Epithelial cell of prostate (primary cell): Measurements from ENCODE around the gene ZIC2.

Experiments used
- DNase-seq: peaks from one replicate; pipeline ENCODE4 v3.0.0-alpha.2; 2011; ENCODE audit warnings: low read depth, low spot score
- H3K27ac ChIP-seq: fragments of 450-650 bp; 2 replicates; pipeline ENCODE4 v1.5.1; 2017; ENCODE audit warnings: mild to moderate bottlenecking

Gene ZIC2

DNA sequence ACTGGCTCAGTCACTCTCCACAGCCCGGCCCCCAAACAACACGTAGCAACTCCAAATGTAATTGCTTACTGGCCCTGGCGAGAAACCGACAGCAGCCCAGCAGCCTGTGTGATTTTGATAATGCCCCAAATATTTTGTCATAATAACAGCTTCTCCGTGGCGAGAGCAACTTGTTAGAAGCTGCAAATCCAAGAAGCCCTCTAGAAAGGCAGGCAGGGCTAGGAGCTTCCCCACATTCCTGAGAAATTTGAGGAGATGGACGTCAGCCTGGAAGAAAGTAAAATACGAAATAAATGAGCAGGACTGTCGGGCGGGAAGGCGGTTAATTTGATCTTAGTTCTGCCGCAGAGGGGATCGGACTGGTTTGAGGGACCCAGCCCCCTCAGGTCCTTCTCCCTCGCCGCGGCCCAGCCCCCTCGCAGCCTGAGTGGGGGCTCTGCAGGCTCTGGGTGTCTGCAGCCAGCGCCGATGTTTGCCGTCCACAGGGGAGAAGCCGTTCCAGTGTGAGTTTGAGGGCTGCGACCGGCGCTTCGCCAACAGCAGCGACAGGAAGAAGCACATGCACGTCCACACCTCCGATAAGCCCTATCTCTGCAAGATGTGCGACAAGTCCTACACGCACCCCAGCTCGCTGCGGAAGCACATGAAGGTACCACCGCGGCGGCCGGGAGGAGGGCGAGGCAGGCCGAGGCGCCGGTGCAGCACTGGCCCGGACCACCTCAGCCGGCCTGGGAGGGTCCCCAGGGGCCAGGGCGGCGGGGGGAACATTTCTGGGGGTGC is 3.1 kb downstream of the ZIC2 start:
- no peak overlapping the region for H3K27ac ChIP-seq
- DNase-seq = no peak

DNA sequence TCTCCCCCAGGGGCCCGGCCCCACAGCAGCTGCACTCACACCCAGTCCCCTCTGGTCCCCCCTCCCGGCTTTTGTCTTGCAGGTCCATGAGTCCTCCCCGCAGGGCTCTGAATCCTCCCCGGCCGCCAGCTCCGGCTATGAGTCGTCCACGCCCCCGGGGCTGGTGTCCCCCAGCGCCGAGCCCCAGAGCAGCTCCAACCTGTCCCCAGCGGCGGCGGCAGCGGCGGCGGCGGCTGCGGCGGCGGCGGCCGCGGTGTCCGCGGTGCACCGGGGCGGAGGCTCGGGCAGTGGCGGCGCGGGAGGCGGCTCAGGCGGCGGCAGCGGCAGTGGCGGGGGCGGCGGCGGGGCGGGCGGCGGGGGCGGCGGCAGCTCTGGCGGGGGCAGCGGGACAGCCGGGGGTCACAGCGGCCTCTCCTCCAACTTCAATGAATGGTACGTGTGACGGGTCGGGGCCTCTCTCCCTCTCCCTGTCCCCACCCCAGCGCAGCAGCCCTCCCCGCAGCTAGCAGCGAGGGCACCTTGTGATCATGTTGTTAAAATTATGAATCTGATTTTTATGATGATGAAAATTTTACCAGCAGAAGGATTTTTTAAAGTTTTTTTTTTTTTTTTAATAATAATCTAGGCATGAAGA is 3.8 kb downstream of the ZIC2 start:
- DNase-seq = no peak
- no peak overlapping the region for H3K27ac ChIP-seq

DNA sequence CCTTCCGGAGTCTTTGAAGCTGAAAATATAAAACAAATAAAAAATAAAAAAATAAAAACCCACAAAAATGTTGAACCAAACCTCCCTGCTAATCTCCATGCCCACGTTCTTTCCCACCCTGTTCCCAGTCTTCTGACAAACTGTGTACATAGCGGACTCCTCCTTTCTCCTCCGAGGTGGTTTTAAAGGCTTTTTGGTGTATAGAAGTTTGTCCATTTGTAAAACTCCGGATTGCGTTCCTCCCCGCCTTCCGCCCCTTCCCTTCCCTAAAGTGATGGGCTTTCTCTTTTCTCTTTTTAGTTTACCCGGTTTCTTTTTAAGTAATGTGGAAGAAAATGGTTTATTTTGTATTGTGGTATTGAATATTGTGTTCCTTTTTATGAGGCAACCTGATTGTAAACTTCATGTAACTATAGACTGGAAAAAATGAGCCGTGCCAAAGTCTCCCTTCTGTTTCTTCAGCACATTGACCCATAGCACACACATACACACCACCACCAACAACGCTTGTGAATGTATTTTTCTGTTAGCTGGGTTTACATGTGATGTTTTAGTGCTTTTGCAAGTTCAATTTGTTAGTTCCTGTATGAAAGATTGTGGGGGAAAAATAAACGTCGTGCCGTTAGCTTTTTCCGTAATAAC is 4.4 kb downstream of the ZIC2 start:
- H3K27ac ChIP-seq = no peak overlapping the region
- no peak for DNase-seq

DNA sequence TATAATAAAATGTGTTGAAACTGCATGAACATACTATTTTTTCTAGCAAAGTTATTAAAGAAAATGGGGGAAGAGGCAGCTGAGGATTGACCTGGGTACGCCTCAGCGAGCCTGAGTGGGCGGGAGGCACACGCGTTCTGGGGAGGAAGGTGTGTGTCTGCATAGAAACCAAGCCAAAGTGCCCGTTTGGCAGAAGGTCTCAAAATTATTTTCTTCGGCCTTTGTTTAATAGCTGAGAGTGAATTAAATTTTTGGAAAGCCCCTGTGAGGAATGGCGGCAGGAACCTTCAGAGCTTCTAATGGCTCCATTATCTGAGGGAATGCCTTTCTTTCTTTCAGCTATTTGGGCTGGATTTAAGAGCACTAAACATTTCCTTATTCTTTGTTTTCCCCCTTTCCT is 5.2 kb downstream of the ZIC2 start:
- H3K27ac ChIP-seq = no peak overlapping the region
- DNase-seq = no peak

DNA sequence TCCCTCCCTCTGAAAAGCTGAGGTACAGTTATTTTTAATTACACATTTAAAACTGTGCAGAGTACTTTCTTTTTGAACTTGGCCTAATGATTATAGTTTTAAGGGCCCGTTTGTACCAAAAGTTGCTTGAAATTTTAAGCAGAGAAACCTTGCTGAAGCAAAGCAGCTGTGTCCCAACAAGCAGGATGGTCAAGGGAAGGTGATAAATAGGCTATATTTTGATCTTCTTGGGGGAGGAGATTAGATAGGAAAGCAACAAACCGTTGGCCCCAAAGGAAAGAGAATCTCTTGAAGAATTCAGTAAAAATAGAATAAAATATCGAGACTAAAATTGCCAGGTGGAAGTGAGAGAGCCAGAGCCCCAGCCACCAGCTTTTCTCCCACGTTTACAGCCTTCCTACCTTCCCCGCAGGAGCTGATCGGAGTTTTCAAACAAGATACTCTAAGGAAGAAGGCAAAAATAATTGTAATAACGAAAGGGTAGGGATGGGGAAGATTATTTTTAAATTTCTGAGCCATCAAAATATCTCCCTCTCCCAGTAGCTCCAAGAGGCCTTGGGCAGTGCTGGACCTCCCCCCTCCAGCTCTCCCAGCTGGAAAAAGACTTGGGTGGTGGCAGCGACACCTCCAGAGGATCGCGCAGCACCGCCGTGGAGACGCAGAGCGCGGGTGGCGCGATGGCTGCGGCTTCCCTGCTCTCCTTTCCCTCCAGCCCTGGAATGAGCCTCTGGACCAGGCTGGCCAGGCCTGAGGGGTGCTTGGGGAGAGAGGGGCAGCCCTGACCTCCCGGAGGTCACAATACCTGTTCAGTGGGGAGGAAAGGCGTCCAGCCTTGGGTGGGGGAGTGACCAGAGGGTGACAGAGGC is 5.8 kb downstream of the ZIC2 start:
- H3K27ac ChIP-seq = no peak overlapping the region
- no peak for DNase-seq

DNA sequence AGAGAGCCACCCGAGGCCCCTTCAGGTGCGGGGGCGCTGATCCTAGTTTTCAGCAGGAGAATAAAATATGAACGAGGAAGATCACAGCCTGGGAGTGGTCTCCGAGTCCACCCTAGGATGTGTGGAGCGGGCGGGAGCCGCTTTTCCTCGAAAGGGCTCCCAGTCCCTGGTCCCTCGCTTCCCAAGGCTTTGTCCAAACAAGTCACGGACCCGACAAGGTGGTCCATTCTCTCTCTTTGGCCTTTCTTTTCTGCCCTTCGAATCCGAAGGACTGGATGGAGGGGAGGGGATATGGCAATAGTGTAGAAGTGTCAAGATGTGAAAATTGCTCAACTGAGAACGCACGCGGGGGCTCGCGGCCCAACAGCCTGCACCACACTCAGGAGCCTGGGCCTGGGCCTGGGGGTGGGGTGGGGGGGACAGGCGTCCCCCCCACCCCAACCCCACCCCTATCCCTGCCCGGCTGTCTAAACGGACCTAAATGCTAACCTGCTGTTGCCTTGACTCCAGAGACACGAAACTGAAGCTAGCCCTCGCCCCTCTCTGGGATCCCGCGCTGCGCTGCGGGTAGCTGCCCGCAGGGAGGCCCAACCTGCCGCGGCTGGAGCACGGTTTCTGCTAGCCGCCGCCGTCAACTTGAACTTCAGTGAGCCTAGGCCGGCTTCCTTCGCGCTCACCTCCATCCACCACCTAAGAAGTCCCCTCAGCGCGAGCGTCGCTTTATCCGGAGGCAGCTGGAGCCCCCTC is 7.1 kb downstream of the ZIC2 start:
- no peak for DNase-seq
- no peak overlapping the region for H3K27ac ChIP-seq

DNA sequence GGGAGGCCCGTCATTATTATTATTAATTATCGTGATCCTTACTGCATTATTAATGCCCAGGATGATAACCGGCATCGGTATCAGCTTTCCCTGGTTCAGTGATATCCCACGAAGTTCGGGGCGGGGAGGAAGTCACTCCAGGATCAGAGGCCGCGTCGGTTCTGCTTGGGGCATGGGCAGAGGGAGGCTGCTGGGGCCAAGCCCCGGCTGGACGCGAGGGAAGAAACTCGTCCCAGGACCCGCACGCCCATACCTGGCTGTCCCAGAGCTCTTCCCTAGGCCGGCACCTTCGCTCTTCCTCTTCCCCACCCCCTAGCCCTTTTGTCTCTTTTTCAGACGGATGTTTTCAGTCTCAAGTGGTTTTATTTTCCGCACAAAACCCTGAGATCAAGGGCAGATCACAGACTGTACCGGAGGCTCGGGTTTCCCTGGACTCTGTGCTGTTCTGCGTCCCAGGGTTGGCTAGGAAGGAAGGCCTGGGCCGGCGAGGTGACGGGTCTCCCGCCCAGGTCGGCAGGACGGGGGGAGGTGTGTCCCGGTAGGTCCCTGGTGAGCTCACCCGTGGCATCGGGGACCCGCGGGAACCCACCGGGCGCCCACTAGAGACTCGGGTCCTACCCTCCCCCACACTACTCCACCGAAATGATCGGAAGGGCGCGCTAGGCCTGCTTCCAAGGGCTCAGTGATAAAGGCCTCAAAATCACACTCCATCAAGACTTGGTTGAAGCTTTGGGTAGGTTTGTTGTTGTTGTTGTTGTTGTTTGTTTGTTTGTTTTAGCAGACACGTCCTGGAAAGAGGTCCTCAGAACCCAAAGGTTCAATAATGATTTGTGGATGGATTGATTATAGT is 7.9 kb downstream of the ZIC2 start:
- no peak for DNase-seq
- H3K27ac ChIP-seq = no peak overlapping the region

DNA sequence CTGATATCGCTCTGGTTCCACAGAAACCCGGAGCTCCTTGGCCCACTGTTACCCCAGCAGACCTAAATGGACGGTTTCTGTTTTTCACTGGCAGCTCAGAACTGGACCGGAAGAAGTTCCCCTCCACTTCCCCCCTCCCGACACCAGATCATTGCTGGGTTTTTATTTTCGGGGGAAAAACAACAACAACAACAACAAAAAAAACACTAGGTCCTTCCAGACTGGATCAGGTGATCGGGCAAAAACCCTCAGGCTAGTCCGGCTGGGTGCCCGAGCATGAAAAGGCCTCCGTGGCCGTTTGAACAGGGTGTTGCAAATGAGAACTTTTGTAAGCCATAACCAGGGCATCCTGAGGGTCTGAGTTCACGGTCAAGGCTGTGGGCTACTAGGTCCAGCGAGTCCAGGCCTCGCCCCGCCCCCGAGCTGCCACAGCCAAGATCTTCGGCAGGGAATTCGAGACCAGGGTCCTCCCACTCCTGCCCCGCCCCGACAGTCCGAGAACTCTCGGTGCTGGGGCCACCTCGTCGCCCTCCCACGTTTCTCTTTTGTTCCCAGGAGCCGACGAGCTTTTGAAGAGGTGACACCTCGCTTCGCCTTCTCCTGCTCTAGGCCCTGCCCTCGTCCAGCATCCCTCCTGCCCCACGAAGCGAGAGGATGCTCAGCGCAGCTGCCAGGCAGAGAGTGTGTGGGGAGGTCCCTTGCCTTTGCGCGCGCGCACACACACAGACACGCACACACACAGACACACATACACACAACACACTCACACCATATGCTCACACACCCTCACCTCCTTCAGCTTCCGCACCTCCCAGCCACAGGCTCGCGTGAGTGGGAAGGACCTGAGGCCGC is 8.8 kb downstream of the ZIC2 start:
- H3K27ac ChIP-seq = no peak overlapping the region
- no peak for DNase-seq

DNA sequence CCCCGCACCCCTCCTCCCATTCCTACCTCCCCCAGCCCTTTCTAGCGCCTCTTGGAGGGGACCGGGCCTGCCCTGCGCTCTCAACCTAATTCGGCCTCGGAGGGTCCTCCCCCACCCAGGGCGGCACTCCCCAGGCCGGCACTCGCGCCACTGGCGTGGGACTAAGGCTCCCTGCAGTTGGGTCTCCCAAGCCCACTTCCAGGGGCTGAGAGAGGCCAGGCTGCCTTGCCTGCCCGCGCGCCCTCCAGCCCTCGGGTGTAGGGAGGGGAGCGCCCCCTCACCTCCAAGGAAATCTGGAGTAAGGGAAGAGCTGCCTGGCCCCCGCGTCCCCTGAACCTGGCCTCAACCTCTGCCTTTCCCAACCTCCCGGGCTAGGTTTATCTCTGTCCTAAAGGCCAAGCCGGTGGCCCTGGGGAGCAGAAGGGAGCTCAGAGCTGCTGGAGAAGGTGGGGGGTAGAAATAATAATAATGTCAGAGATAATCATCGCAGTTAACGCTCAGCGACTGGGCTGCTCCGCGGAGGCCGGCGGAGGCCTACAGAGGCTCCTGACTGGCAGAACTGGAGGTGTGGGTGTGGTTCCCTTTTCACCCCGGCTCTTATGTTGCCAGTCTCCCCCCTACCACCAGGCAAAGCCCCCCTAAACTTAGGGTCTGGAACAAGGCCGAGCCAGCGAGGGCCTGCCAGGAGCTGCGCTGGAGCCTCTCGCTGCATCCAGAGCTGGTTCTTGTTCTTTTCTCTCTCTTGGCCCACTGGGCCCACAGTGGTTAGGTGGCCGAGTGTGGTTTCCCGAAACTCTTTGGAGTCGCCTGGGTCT is 9.6 kb downstream of the ZIC2 start:
- DNase-seq = no peak
- H3K27ac ChIP-seq = no peak overlapping the region

DNA sequence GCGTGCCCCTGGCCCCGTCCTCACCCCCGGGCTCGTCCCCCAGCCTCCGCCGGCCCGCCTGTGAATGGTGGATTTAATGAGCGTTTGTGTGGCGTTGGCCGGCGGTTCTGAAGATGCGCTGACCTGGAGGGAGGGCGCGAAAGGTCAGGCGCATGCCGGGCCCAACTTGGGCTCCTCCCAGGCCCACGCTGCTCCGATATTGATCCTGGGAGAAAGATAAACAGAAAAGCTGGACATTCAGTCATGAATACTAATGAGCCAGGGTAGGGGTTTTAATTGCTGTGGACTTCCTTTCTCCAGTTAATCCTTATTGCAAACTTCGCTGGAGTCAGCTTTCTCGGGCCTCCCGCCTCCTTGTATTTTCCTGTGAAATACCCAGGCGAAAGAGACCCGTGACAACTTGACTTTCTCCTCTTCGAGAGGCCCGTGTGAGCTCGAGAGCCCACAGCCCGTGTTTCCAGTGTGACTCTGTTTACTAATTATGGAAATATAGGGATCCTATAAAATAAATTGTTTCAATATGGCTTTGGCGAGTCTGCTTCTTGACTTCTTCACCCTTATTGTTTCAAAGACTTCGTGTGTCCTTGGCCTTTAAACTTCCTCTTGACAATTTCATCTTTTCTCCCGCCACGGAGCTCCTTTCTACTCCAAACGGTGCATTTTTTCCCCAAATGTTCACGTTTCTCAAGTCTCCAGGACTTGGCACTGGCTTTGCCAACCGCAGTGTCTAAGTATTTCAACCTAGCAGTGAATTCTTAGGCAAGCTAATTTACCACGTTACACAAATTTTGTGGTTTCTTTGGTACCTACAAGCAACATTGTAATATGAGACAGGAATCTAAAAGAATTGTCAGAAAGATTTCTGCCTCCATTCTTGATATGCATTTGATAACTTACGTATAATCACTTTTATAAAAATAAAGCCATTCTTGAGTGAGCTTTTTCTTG is 10.5 kb downstream of the ZIC2 start:
- no peak for DNase-seq
- H3K27ac ChIP-seq = no peak overlapping the region

DNA sequence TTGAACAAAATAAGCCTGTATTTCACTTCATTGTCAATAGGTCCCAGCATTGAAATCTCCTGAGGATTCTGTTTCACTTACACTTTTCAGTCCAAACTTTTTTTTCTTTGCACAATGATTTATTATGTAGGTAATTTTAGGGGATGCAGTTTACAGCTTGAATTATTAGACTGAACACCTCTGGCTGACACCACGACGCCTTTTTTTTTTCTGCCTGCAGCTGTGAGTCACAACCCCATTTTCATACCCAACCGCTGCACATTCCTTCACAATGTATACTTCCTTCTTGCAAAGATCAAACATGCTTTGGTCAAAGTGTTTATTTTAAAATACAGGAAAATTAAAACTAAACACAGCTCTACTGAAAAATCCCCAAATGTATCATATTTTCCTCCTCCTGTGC is 11.4 kb downstream of the ZIC2 start:
- DNase-seq = no peak
- no peak overlapping the region for H3K27ac ChIP-seq

DNA sequence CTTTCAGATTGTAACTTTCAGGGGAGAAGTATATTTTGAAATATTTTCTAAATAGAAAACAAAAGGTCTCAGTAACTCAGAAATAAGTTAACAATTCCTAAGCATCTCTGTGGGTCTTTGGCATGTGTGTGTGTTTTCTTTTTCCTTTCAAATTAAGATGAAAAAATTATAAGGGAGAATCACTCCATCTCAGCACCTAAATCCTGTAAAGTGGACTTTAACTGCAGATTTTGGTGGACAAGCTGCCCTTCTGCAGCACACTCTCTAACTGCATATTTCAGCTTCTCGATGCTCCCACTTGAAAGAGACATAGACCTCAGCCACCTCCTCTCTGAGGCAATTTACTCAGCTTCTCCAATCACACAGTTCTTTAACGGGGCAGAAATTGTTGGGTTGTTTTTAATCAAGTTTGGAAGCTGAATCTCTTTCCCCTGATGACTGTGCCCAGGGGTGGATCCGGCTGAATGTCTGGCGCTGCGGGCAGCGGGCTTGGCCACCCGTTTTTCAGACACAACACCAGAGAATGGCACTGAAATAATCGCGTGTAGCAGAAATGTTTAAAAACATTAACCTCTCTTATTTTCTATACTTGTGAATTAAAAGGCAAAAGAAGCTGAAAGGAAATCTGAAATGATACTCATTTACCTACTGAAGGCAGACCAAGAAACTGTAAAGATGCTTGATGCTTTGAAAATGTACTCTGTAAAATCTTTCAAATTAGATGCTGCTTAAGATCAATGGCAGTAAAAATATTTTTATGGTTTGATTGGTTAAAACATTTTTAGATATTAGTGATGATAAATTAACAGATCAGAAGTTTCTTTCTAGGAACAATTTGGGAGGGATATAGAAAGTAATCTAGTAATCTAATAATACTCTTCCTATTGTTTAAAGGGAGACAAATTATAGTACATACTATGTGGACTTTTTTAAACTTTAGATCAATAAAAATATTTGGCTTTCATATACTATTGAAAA is 12.4 kb downstream of the ZIC2 start:
- DNase-seq = no peak
- no peak overlapping the region for H3K27ac ChIP-seq

DNA sequence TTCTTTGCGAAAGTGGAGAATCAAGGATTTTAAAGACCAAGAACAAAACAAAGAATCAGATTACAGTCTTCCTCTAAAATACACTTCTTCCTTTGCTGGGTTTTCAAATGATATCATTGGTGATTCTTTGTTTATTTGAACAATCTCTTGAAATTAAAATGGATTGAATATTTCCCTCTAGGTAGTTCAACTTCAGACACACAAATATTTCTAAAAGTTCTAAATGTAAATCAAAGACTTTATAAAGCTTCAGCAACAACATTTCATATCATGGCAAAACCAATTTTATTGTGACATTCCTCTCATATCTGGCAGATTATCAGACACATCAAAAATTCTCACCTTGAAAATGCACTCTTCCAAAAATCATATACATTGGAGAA is 13.0 kb downstream of the ZIC2 start:
- DNase-seq = no peak
- no peak overlapping the region for H3K27ac ChIP-seq

DNA sequence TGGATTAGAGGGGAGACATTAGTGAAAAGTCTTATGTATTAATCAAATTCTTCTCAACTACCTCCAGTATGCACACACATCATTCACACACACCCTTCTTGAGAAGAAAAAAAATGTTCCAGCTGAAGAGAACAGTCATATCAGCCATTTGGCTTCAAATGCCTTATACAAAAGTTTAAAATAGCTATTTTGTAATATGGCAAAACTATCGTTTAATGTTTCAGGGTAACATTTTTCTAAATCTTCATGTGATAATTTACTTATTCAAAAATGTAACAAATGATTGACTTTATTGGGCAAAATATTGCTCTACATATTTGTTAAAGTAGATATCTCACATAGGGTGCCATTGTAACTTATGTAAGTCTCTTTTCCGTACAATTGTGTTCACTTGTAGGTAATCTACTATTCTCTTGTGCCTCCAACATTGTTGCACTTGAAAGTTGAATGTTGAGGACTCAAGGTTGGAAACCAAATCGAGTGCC is 13.6 kb downstream of the ZIC2 start:
- H3K27ac ChIP-seq = no peak overlapping the region
- no peak for DNase-seq
